GM23338 (cell line): Measurements from ENCODE around the gene SMIM21.

ENCODE experiments used
- CREB1 ChIP-seq: fragments of 250-450 bp; sonication (Bioruptor Pico); IDR thresholded peaks from 2 replicates; pipeline ENCODE4 v1.5.0; 2020; ENCODE audit warnings: low read depth, mild to moderate bottlenecking, moderate library complexity
- EZH2 ChIP-seq: fragments of 200-600 bp; sonication (generic); IDR thresholded peaks from one replicate; pipeline ENCODE4 v1.8.0; 2017; ENCODE audit warnings: antibody characterized with exemption, mild to moderate bottlenecking, low read depth; ENCODE audit not compliant: unreplicated experiment
- EZH2phosphoT487 ChIP-seq: fragments of 200-600 bp; sonication (generic); IDR thresholded peaks from one replicate; pipeline ENCODE4 v1.8.1; 2018; ENCODE audit warnings: antibody characterized with exemption; ENCODE audit not compliant: unreplicated experiment
- JUNB ChIP-seq: IDR thresholded peaks from one replicate; pipeline ENCODE4 v1.6.1; 2016; ENCODE audit warnings: antibody characterized with exemption; ENCODE audit not compliant: unreplicated experiment
- NANOG ChIP-seq: IDR thresholded peaks from 2 replicates; pipeline ENCODE4 v1.6.1; 2016; ENCODE audit warnings: antibody characterized with exemption, borderline replicate concordance
- POLR2AphosphoS5 ChIP-seq: IDR thresholded peaks from 2 replicates; pipeline ENCODE4 v1.6.1; 2016; ENCODE audit warnings: antibody characterized with exemption, low read depth
- STAT1 ChIP-seq: IDR thresholded peaks from one replicate; pipeline ENCODE4 v1.6.1; 2016; ENCODE audit warnings: antibody characterized with exemption; ENCODE audit not compliant: unreplicated experiment
- TF ChIP-seq, protein P1 (sequence below), 2 experiments: fragments of 200-600 bp in 1 of 2; sonication (generic) in 1 of 2; conservative IDR thresholded peaks; 2 replicates each; pipeline versions ENCODE4 v1.5.1 to v1.6.1; 2016 to 2017; ENCODE audit warnings: antibody characterized with exemption in 2 of 2, low read depth in 2 of 2, mild to moderate bottlenecking in 2 of 2, moderate library complexity in 1 of 2
- TF ChIP-seq, protein P2 (sequence below): IDR thresholded peaks from one replicate; pipeline ENCODE4 v1.6.1; 2018; ENCODE audit warnings: antibody characterized with exemption; ENCODE audit not compliant: unreplicated experiment
- TF ChIP-seq, protein P3 (sequence below): fragments of 250-450 bp; sonication (Bioruptor Pico); IDR thresholded peaks from 2 replicates; pipeline ENCODE4 v1.5.0; 2020; ENCODE audit warnings: mild to moderate bottlenecking, moderate library complexity

DNA sequence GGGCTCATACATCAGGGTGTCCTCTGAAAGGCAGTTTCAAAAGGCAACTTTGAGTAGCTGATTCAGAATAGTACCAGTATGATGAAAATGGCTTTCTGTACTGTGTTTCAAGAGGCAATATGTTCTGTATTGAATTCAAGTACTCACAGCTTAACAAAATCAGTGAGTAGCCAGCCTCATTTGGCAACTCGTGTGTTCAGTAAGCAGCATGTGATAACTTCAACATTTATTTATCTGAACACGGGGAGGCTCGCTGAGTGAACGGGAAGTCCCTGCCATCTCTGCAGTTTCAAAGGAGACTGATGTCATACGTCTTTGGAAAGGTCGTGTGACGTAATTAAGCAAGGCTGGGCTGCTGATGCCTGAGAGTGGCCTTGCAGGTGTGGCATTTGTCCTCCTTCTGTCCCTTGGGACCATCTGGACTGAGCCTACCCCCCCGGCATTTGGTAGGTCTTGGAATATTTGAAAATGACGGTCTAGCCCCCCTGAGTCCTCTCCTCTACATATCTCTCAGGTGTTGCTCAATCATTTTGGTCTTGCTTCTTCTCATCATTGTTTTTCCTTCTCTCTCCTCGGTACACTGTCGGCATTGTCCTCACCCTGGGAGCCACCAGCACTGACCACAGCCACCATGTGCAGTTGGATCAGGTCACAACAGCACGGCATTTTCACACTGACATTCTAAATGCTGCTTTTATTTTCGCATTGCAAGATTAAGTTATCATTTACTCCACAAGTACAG is 62.8 kb downstream of the SMIM21 start:
- TF ChIP-seq, protein P1, sequence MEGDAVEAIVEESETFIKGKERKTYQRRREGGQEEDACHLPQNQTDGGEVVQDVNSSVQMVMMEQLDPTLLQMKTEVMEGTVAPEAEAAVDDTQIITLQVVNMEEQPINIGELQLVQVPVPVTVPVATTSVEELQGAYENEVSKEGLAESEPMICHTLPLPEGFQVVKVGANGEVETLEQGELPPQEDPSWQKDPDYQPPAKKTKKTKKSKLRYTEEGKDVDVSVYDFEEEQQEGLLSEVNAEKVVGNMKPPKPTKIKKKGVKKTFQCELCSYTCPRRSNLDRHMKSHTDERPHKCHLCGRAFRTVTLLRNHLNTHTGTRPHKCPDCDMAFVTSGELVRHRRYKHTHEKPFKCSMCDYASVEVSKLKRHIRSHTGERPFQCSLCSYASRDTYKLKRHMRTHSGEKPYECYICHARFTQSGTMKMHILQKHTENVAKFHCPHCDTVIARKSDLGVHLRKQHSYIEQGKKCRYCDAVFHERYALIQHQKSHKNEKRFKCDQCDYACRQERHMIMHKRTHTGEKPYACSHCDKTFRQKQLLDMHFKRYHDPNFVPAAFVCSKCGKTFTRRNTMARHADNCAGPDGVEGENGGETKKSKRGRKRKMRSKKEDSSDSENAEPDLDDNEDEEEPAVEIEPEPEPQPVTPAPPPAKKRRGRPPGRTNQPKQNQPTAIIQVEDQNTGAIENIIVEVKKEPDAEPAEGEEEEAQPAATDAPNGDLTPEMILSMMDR (conservative IDR thresholded peaks at IDR 0.05; ENCODE audit: low read depth in 2 of 2): no peak
- no peak for TF ChIP-seq EZH2
- TF ChIP-seq, protein P2, sequence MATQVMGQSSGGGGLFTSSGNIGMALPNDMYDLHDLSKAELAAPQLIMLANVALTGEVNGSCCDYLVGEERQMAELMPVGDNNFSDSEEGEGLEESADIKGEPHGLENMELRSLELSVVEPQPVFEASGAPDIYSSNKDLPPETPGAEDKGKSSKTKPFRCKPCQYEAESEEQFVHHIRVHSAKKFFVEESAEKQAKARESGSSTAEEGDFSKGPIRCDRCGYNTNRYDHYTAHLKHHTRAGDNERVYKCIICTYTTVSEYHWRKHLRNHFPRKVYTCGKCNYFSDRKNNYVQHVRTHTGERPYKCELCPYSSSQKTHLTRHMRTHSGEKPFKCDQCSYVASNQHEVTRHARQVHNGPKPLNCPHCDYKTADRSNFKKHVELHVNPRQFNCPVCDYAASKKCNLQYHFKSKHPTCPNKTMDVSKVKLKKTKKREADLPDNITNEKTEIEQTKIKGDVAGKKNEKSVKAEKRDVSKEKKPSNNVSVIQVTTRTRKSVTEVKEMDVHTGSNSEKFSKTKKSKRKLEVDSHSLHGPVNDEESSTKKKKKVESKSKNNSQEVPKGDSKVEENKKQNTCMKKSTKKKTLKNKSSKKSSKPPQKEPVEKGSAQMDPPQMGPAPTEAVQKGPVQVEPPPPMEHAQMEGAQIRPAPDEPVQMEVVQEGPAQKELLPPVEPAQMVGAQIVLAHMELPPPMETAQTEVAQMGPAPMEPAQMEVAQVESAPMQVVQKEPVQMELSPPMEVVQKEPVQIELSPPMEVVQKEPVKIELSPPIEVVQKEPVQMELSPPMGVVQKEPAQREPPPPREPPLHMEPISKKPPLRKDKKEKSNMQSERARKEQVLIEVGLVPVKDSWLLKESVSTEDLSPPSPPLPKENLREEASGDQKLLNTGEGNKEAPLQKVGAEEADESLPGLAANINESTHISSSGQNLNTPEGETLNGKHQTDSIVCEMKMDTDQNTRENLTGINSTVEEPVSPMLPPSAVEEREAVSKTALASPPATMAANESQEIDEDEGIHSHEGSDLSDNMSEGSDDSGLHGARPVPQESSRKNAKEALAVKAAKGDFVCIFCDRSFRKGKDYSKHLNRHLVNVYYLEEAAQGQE: no peak
- TF ChIP-seq EZH2phosphoT487: no peak
- no peak for TF ChIP-seq JUNB
- no peak for TF ChIP-seq POLR2AphosphoS5
- TF ChIP-seq STAT1: no peak
- TF ChIP-seq NANOG: no peak
- TF ChIP-seq, protein P3, sequence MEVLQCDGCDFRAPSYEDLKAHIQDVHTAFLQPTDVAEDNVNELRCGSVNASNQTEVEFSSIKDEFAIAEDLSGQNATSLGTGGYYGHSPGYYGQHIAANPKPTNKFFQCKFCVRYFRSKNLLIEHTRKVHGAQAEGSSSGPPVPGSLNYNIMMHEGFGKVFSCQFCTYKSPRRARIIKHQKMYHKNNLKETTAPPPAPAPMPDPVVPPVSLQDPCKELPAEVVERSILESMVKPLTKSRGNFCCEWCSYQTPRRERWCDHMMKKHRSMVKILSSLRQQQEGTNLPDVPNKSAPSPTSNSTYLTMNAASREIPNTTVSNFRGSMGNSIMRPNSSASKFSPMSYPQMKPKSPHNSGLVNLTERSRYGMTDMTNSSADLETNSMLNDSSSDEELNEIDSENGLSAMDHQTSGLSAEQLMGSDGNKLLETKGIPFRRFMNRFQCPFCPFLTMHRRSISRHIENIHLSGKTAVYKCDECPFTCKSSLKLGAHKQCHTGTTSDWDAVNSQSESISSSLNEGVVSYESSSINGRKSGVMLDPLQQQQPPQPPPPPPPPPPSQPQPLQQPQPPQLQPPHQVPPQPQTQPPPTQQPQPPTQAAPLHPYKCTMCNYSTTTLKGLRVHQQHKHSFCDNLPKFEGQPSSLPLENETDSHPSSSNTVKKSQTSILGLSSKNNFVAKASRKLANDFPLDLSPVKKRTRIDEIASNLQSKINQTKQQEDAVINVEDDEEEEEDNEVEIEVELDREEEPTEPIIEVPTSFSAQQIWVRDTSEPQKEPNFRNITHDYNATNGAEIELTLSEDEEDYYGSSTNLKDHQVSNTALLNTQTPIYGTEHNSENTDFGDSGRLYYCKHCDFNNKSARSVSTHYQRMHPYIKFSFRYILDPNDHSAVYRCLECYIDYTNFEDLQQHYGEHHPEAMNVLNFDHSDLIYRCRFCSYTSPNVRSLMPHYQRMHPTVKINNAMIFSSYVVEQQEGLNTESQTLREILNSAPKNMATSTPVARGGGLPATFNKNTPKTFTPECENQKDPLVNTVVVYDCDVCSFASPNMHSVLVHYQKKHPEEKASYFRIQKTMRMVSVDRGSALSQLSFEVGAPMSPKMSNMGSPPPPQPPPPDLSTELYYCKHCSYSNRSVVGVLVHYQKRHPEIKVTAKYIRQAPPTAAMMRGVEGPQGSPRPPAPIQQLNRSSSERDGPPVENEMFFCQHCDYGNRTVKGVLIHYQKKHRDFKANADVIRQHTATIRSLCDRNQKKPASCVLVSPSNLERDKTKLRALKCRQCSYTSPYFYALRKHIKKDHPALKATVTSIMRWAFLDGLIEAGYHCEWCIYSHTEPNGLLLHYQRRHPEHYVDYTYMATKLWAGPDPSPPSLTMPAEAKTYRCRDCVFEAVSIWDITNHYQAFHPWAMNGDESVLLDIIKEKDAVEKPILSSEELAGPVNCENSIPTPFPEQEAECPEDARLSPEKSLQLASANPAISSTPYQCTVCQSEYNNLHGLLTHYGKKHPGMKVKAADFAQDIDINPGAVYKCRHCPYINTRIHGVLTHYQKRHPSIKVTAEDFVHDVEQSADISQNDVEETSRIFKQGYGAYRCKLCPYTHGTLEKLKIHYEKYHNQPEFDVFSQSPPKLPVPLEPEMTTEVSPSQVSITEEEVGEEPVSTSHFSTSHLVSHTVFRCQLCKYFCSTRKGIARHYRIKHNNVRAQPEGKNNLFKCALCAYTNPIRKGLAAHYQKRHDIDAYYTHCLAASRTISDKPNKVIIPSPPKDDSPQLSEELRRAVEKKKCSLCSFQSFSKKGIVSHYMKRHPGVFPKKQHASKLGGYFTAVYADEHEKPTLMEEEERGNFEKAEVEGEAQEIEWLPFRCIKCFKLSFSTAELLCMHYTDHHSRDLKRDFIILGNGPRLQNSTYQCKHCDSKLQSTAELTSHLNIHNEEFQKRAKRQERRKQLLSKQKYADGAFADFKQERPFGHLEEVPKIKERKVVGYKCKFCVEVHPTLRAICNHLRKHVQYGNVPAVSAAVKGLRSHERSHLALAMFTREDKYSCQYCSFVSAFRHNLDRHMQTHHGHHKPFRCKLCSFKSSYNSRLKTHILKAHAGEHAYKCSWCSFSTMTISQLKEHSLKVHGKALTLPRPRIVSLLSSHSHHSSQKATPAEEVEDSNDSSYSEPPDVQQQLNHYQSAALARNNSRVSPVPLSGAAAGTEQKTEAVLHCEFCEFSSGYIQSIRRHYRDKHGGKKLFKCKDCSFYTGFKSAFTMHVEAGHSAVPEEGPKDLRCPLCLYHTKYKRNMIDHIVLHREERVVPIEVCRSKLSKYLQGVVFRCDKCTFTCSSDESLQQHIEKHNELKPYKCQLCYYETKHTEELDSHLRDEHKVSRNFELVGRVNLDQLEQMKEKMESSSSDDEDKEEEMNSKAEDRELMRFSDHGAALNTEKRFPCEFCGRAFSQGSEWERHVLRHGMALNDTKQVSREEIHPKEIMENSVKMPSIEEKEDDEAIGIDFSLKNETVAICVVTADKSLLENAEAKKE (CRISPR knock-in tag): no peak
- no peak for TF ChIP-seq CREB1 (CRISPR knock-in tag)
